H9 (cell line): ENCODE data around the gene CEP128. TPM values are rescaled to one million over a fixed set of nuclear protein-coding genes. Genes with fewer than 3 reads are reported as not detected.

Source experiments
- DNase-seq: peaks from one replicate; pipeline ENCODE4 v3.0.0-alpha.2; 2017
- H2AFZ ChIP-seq: one replicate; pipeline ENCODE4 v1.6.1; 2013; ENCODE audit warnings: mild to moderate bottlenecking, low read length, control low read depth, moderate library complexity
- H2AK5ac ChIP-seq: 2 replicates; pipeline ENCODE4 v1.6.1; 2013; ENCODE audit warnings: low read length, control low read depth, mixed read lengths; ENCODE audit not compliant: insufficient read length
- H2BK120ac ChIP-seq: one replicate; pipeline ENCODE4 v1.6.1; 2013; ENCODE audit warnings: low read depth, mild to moderate bottlenecking, low read length, control low read depth, inconsistent platforms; ENCODE audit not compliant: poor library complexity, severe bottlenecking
- H2BK12ac ChIP-seq: 2 replicates; pipeline ENCODE4 v1.6.1; 2013; ENCODE audit warnings: low read length, control low read depth, mixed read lengths, low read depth; ENCODE audit not compliant: insufficient read length
- H2BK15ac ChIP-seq: 2 replicates; pipeline ENCODE4 v1.6.1; 2013; ENCODE audit warnings: low read depth, low read length, control low read depth
- H2BK20ac ChIP-seq: one replicate; pipeline ENCODE4 v1.6.1; 2013; ENCODE audit warnings: low read depth, mild to moderate bottlenecking, low read length, control low read depth, inconsistent platforms; ENCODE audit not compliant: poor library complexity, severe bottlenecking
- H2BK5ac ChIP-seq: 2 replicates; pipeline ENCODE4 v1.6.1; 2013; ENCODE audit warnings: low read length, control low read depth, mixed read lengths; ENCODE audit not compliant: insufficient read length
- H3K14ac ChIP-seq: 2 replicates; pipeline ENCODE4 v1.6.1; 2013; ENCODE audit warnings: low read length, control low read depth; ENCODE audit not compliant: insufficient read depth
- H3K18ac ChIP-seq: 2 replicates; pipeline ENCODE4 v1.6.1; 2013; ENCODE audit warnings: low read depth, mild to moderate bottlenecking, mixed read lengths, low read length, control low read depth; ENCODE audit not compliant: insufficient read length
- H3K23ac ChIP-seq: 2 replicates; pipeline ENCODE4 v1.6.1; 2013; ENCODE audit warnings: low read length, control low read depth, mixed read lengths, low read depth; ENCODE audit not compliant: insufficient read length
- H3K23me2 ChIP-seq: 2 replicates; pipeline ENCODE4 v1.6.1; 2013; ENCODE audit warnings: low read depth, mild to moderate bottlenecking, mixed read lengths, low read length, control low read depth; ENCODE audit not compliant: insufficient read length, poor library complexity, severe bottlenecking
- H3K27ac ChIP-seq: 2 replicates; pipeline ENCODE4 v1.5.1; 2013; ENCODE audit warnings: low read length, control low read depth, mixed read lengths, low read depth; ENCODE audit not compliant: insufficient read length
- H3K27me3 ChIP-seq: 2 replicates; pipeline ENCODE4 v1.6.1; 2013; ENCODE audit warnings: low read length, control low read depth, inconsistent platforms; ENCODE audit not compliant: insufficient read depth
- H3K4ac ChIP-seq: 2 replicates; pipeline ENCODE4 v1.6.1; 2013; ENCODE audit warnings: low read depth, mild to moderate bottlenecking, control low read depth, inconsistent platforms, low read length, moderate library complexity
- H3K4me1 ChIP-seq: 2 replicates; pipeline ENCODE4 v1.6.1; 2013; ENCODE audit warnings: low read length, control low read depth, inconsistent platforms; ENCODE audit not compliant: insufficient read depth
- H3K4me2 ChIP-seq: 2 replicates; pipeline ENCODE4 v1.6.1; 2013; ENCODE audit warnings: low read length, control low read depth, mixed read lengths; ENCODE audit not compliant: insufficient read length, insufficient read depth
- H3K56ac ChIP-seq: 2 replicates; pipeline ENCODE4 v1.6.1; 2013; ENCODE audit warnings: low read depth, mild to moderate bottlenecking, mixed read lengths, low read length, control low read depth; ENCODE audit not compliant: insufficient read length
- H3K79me1 ChIP-seq: 2 replicates; pipeline ENCODE4 v1.6.1; 2013; ENCODE audit warnings: low read depth, mild to moderate bottlenecking, moderate library complexity, low read length, control low read depth, inconsistent platforms; ENCODE audit not compliant: insufficient read depth, poor library complexity, severe bottlenecking
- H3K79me2 ChIP-seq: 2 replicates; pipeline ENCODE4 v1.6.1; 2013; ENCODE audit warnings: low read length, control low read depth, inconsistent platforms; ENCODE audit not compliant: insufficient read depth
- H3K9ac ChIP-seq: 2 replicates; pipeline ENCODE4 v1.6.1; 2013; ENCODE audit warnings: low read length, control low read depth, mixed read lengths; ENCODE audit not compliant: insufficient read length; ENCODE audit errors: extremely low read depth
- H3K9me3 ChIP-seq: one replicate; pipeline ENCODE4 v1.6.1; 2013; ENCODE audit warnings: low read depth, low read length, inconsistent platforms; ENCODE audit not compliant: control insufficient read depth
- H3T11ph ChIP-seq: one replicate; pipeline ENCODE4 v1.6.1; 2013; ENCODE audit warnings: mild to moderate bottlenecking, low read length, control low read depth, inconsistent platforms
- H4K20me1 ChIP-seq: one replicate; pipeline ENCODE4 v1.6.1; 2013; ENCODE audit not compliant: control insufficient read depth, insufficient read length, insufficient read depth
- H4K5ac ChIP-seq: 2 replicates; pipeline ENCODE4 v1.6.1; 2013; ENCODE audit warnings: low read depth, mild to moderate bottlenecking, mixed read lengths, low read length, control low read depth; ENCODE audit not compliant: insufficient read length
- H4K8ac ChIP-seq: replicated peaks from 2 replicates; pipeline ENCODE4 v1.6.1; 2013; ENCODE audit warnings: low read length, control low read depth, mixed read lengths, low read depth; ENCODE audit not compliant: insufficient read length
- H4K91ac ChIP-seq: 2 replicates; pipeline ENCODE4 v1.6.1; 2013; ENCODE audit warnings: low read depth, mild to moderate bottlenecking, moderate library complexity, mixed read lengths, low read length, control low read depth; ENCODE audit not compliant: insufficient read length
- H3K27ac Mint-ChIP-seq, 3 experiments: 2 replicates in 2 of 3; 3 replicates in 1 of 3; pipeline ENCODE4 v1.8.0; 2020 to 2021; ENCODE audit warnings: mixed read lengths in 3 of 3, mild to moderate bottlenecking in 1 of 3, moderate library complexity in 1 of 3
- H3K27me3 Mint-ChIP-seq: 2 replicates; pipeline ENCODE4 v1.8.0; 2021; ENCODE audit warnings: low read depth, mild to moderate bottlenecking, moderate library complexity, mixed read lengths
- H3K36me3 Mint-ChIP-seq, 3 experiments: 2 replicates in 2 of 3; 3 replicates in 1 of 3; pipeline ENCODE4 v1.8.0; 2020 to 2021; ENCODE audit warnings: low read depth in 3 of 3, mixed read lengths in 3 of 3; ENCODE audit not compliant: insufficient read depth in 1 of 3
- H3K4me1 Mint-ChIP-seq, 2 experiments: 2 replicates each; pipeline ENCODE4 v1.8.0; 2020; ENCODE audit warnings: mixed read lengths in 2 of 2
- H3K4me3 Mint-ChIP-seq, 2 experiments: 2 replicates in 1 of 2; 3 replicates in 1 of 2; pipeline ENCODE4 v1.8.0; 2020 to 2021; ENCODE audit warnings: mild to moderate bottlenecking in 2 of 2, mixed read lengths in 2 of 2, moderate library complexity in 1 of 2
- H3K9me3 Mint-ChIP-seq, 2 experiments: 2 replicates in 1 of 2; 3 replicates in 1 of 2; pipeline ENCODE4 v1.8.0; 2020; ENCODE audit warnings: mild to moderate bottlenecking in 2 of 2, mixed read lengths in 2 of 2, moderate library complexity in 1 of 2
- CTCF ChIP-seq: fragments of 200-600 bp; sonication (generic); conservative IDR thresholded peaks from 3 replicates; pipeline ENCODE4 v1.8.0; 2021; ENCODE audit warnings: antibody characterized with exemption, mild to moderate bottlenecking
- total RNA-seq: library from RNA; stranded (reverse); gene quantifications from 2 replicates; pipeline ENCODE4 v1.2.1, GENCODE V29; 2021

The CEP128 gene
- total RNA-seq, 1 experiment from 2014 or later, result 16.3 TPM

GRCh38 chr14:80923368-80923767 is 18.2 kb downstream of the CEP128 start:
- no peak for DNase-seq
- no peak overlapping the region for H3K14ac ChIP-seq
- H3K56ac ChIP-seq, result no peak overlapping the region
- H2BK5ac ChIP-seq, result no peak overlapping the region
- peaks cover 0 to 3% of the 10 kb centered on the region in 2 experiments; a peak in 1 of 5 replicates for H3K9me3 Mint-ChIP-seq
- H4K20me1 ChIP-seq, result no peaks in the 10 kb centered on the region
- no peak overlapping the region for H2BK15ac ChIP-seq
- no peak overlapping the region for H3K23ac ChIP-seq
- H2BK12ac ChIP-seq, result no peak overlapping the region
- no peak overlapping the region for H2BK120ac ChIP-seq
- TF ChIP-seq CTCF, result no peak
- H3K4me1 Mint-ChIP-seq, result peaks cover 40 to 43% of the 10 kb centered on the region in 2 experiments
- no peak overlapping the region for H3K4me3 Mint-ChIP-seq
- no peaks in the 10 kb centered on the region for H3K9me3 ChIP-seq
- H3K79me2 ChIP-seq, result no peaks in the 10 kb centered on the region
- no peaks in the 10 kb centered on the region for H3K79me1 ChIP-seq
- no peaks in the 10 kb centered on the region for H3K4me1 ChIP-seq
- no peak overlapping the region for H2AFZ ChIP-seq
- H3K27ac Mint-ChIP-seq, result no peak overlapping the region
- no peak overlapping the region for H3K18ac ChIP-seq
- H3K9ac ChIP-seq, result no peak overlapping the region
- H4K5ac ChIP-seq, result no peak overlapping the region
- H3K27ac ChIP-seq, result no peak overlapping the region
- H4K8ac ChIP-seq, result no peak overlapping the region
- H3K27me3 Mint-ChIP-seq, result no peaks in the 10 kb centered on the region
- H3K23me2 ChIP-seq, result no peaks in the 10 kb centered on the region
- no peaks in the 10 kb centered on the region; the same call in 1 of the 2 replicates for H3K27me3 ChIP-seq
- H3T11ph ChIP-seq, result no peak overlapping the region
- no peak overlapping the region for H2BK20ac ChIP-seq
- peaks cover 0 to 12% (median 5%) of the 10 kb centered on the region in 3 experiments; a peak in 3 of 7 replicates for H3K36me3 Mint-ChIP-seq
- H3K4me2 ChIP-seq, result no peak overlapping the region
- H2AK5ac ChIP-seq, result no peak overlapping the region
- no peak overlapping the region for H3K4ac ChIP-seq
- no peak overlapping the region for H4K91ac ChIP-seq
